ENCODE measurements around the gene PMVK. TPM values are rescaled to one million over a fixed set of nuclear protein-coding genes. Genes with fewer than 3 reads are reported as not detected.

Gene PMVK
- total and polyA plus RNA-seq, 2 of the 8 experiments (the other 6 are each of a cell fraction or from before 2014, with no cell fraction given) = 23.8 to 26.5 TPM

- no peak for TF ChIP-seq KDM5A (IDR thresholded peaks at IDR 0.05; ENCODE audit: low read length)
- no peak for TF ChIP-seq SUZ12 (IDR thresholded peaks at IDR 0.05; ENCODE audit: low read length)
- no peak for TF ChIP-seq ATF2 (IDR thresholded peaks at IDR 0.05; ENCODE audit: low read length)
- TF ChIP-seq CBX8 (IDR thresholded peaks at IDR 0.05; ENCODE audit: borderline replicate concordance, low read depth, low read length) = no peak
- TF ChIP-seq SRF (IDR thresholded peaks at IDR 0.05; ENCODE audit: low read depth, low read length) = no peak
- no peak for TF ChIP-seq BRCA1 (IDR thresholded peaks at IDR 0.05; ENCODE audit: low read depth, low read length)
These were observed 59.0 kb downstream of the PMVK start (continued) for GRCh38 chr1:154877370-154877974.

Data from H1 (cell line).